Mucosa of descending colon (tissue), 3 donors: Measurements from ENCODE around the gene IL1A. TPM values are rescaled to one million over a fixed set of nuclear protein-coding genes. Genes with fewer than 3 reads are reported as not detected.

ENCODE experiments used
- ATAC-seq: fragments of 200-7000 bp; cut with Tn5 transposase; one replicate; pipeline ENCODE4 v1.9.1; 2020; ENCODE audit warnings: mild to moderate bottlenecking, moderate library complexity
- DNase-seq, 3 donors: peaks; one replicate each; pipeline ENCODE4 v3.0.0-alpha.2; 2020
- H3K36me3 ChIP-seq: fragments of 200-600 bp; one replicate; pipeline ENCODE4 v1.8.0; 2021; ENCODE audit warnings: low read depth, mild to moderate bottlenecking
- H3K4me1 ChIP-seq: fragments of 200-600 bp; one replicate; pipeline ENCODE4 v1.8.0; 2021; ENCODE audit warnings: low read depth, mild to moderate bottlenecking
- H3K4me3 ChIP-seq: fragments of 200-600 bp; one replicate; pipeline ENCODE4 v1.8.0; 2021; ENCODE audit warnings: mild to moderate bottlenecking
- H3K9me3 ChIP-seq: fragments of 200-600 bp; one replicate; pipeline ENCODE4 v1.8.0; 2021; ENCODE audit warnings: mild to moderate bottlenecking
- intact Hi-C, 2 donors: fragments of 100-400 bp; cut with DNase I in 1 of 2; cut with micrococcal nuclease in 1 of 2; formaldehyde crosslinking; loops; one replicate each; pipeline versions ENCODE4 v1.11.0 to v1.11.1; 2022; cut with DNase I, micrococcal nuclease
- total RNA-seq, 3 donors: library from RNA; stranded (reverse); fragmentation: NEBNext Ultra II Directional in 2 of 3; extraction: Animal tissue kit (Norgen Biotek cat#: 25700) in 2 of 3; gene quantifications; one replicate each; pipeline versions ENCODE4 v1.2.1 to v1.2.4, GENCODE V29; 2021 to 2023
- TF ChIP-seq, protein P1 (sequence below): fragments of 200-600 bp; IDR thresholded peaks from one replicate; pipeline ENCODE4 v1.8.0; 2022; ENCODE audit warnings: antibody characterized with exemption, mild to moderate bottlenecking
- donor health status: DM: no; HTN: no; CAD: no; lungs with moderate emphysema.
- donor health status: DM: no; HTN: no; CAD: no.
- donor health status: DM: no; HTN: yes; CAD: no.

IL1A gene
- total RNA-seq, 3 donors from 2014 or later: not detected

DNA sequence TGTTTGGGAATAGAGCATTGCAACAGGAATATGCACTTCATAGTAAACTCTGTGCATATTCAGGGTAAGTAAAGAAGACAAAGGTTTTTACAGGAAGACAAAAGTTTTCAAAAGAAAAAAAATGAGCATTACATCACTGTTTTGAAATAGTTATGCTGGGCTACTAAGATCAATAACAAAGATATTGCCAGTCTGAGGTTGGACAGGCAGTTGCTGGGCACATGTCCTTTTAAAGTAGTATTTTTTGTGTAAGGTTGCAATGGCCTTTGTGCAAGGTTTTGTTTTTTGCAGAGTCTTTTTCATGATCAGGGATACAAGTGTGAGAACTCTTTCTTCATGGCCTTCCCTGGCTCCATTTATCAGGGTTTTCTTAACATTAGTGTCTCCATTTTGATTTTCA lies 36.0 kb upstream of the IL1A start:
- Histone ChIP-seq H3K9me3 (no peaks in the 10 kb centered on the region), H3K4me1 (no peaks in the 10 kb centered on the region), H3K36me3 (no peaks in the 10 kb centered on the region), H3K4me3 (no peak overlapping the region)
- TF ChIP-seq, protein P1, sequence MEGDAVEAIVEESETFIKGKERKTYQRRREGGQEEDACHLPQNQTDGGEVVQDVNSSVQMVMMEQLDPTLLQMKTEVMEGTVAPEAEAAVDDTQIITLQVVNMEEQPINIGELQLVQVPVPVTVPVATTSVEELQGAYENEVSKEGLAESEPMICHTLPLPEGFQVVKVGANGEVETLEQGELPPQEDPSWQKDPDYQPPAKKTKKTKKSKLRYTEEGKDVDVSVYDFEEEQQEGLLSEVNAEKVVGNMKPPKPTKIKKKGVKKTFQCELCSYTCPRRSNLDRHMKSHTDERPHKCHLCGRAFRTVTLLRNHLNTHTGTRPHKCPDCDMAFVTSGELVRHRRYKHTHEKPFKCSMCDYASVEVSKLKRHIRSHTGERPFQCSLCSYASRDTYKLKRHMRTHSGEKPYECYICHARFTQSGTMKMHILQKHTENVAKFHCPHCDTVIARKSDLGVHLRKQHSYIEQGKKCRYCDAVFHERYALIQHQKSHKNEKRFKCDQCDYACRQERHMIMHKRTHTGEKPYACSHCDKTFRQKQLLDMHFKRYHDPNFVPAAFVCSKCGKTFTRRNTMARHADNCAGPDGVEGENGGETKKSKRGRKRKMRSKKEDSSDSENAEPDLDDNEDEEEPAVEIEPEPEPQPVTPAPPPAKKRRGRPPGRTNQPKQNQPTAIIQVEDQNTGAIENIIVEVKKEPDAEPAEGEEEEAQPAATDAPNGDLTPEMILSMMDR: no peak
- ATAC-seq: no peak
- DNase-seq: no peak
- intact Hi-C loops: no loop called here

DNA sequence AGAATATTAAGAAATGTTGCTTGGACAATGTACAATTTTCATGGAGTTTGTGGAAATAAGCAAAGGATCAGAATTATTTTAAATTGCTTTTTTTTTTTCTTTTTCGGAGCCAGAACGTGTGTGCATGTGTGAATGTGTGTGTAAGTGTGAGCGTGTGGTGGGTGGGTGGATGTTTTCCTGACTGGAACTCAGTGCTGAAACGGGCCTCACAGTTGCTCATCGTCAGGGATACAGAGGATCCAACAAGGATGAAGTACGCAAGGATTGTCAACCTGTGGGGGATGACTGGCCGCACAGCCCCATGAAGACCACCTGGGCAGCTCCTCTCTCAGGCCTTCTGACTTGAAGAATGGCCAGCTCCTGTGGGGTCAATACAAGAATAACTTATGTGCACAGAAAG lies 34.8 kb upstream of the IL1A start:
- Histone ChIP-seq H3K4me1 (no peaks in the 10 kb centered on the region), H3K9me3 (no peaks in the 10 kb centered on the region), H3K36me3 (no peaks in the 10 kb centered on the region), H3K4me3 (no peak overlapping the region)
- ATAC-seq (no peak), DNase-seq (no peak)
- intact Hi-C loops: no loop called here
- TF ChIP-seq, protein P1: no peak

DNA sequence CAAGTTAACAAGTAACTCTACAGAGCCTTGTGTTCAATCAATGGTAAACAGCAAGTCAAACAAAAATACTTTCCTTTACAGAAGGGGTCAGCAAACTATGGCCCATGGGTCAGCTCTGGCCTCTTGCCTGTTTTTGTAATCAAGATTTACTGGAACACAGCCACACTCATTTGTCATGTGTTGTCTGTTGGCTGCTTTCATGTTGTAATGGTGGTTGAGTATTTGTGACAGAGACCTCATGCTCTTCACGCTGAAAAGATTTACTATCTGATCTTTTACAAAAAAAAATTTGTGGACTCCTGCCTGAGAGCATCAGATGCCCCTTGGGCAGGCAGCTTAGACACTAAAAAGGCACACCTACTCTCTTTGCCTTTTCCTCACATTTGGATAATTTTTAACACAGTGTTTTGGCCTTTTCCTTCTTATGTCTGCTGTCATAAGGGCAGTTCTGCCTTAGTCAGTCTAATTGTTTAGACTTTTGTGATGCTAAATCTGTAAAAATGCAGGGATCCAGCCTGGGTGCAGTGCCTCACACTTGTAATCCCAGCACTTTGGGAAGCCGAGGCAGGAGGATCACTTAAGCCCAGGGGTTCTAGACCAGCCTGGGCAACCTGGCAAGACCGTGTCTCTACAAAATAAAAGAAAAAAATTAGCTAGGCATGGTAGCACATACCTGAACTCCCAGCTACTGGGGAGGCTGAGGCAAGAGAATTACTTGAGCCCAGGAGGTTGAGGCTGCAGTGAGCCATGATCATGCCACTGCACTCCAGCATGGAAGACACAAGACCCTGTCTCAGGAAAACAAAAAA lies 34.0 kb upstream of the IL1A start:
- no peak overlapping the region for H3K4me3 ChIP-seq

DNA sequence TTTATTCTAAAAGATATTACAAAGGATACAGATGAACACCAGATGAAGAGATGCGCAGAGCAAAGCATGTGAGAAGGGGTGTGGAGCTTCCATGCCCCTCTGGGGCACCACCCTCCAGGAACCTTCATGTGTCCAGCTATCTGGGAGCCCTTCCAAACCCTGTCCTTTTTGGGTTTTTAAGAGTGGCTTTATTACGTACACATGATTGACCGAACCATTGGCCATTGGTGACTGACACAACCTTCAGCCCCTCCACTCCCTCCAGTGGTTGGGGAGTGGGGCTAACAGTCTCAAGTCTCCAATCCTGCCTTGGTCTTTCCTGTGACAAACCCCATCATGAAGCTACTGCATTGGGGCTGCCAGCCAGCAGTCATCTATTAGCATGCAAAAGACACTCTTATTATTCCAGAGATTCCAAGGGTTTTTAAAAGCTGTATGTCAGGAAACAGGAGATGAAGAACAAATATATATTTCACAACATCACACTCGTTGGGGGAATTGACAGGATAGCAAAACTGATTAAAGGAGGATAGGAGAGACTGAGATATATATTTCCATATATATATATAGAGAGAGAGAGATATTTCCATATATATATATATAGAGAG lies 32.9 kb upstream of the IL1A start:
- ATAC-seq: no peak
- H3K9me3 ChIP-seq: no peaks in the 10 kb centered on the region

More for the DNA sequence above, 34.0 kb upstream of the IL1A start:
- ATAC-seq (no peak), DNase-seq (no peak)
- intact Hi-C loops: no loop called here
- Histone ChIP-seq H3K9me3 (no peaks in the 10 kb centered on the region), H3K36me3 (no peaks in the 10 kb centered on the region), H3K4me1 (no peaks in the 10 kb centered on the region)
- TF ChIP-seq, protein P1: no peak

DNA sequence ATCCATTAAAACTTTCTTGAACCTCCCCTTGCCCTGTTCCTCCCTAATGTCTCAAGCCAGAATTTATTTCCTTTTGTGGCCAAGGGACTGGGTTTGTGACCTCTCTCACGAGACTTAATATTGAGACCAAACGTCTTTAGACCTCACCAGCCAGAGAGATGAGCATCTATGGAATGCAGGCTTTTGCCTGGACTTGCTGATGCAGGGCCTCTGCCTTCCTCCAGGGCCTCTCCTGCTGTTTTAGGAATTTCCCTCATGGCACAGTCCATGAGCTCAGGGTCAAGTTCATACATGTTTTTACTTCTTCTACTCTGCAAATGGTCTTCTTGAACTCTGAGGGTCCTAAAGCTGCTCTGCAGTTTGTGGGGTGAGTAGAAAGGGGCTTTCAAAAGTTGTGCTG lies 30.0 kb upstream of the IL1A start:
- TF ChIP-seq, protein P1: no peak
- DNase-seq (no peak), ATAC-seq (no peak)
- Histone ChIP-seq H3K4me1 (peaks cover 7% of the 10 kb centered on the region), H3K4me3 (no peak overlapping the region), H3K9me3 (no peaks in the 10 kb centered on the region), H3K36me3 (no peaks in the 10 kb centered on the region)
- intact Hi-C loops: no loop called here

More for the DNA sequence above, 32.9 kb upstream of the IL1A start:
- no peak overlapping the region for H3K4me3 ChIP-seq
- TF ChIP-seq, protein P1: no peak
- peaks cover under 1% of the 10 kb centered on the region for H3K4me1 ChIP-seq
- intact Hi-C loops: no loop called here
- DNase-seq: no peak
- H3K36me3 ChIP-seq: no peaks in the 10 kb centered on the region
